DND-41 (cell line): ENCODE results near the gene TEX2.

Source experiments
- CTCF ChIP-seq: IDR thresholded peaks from 2 replicates; pipeline ENCODE4 v1.5.1; 2012; ENCODE audit warnings: borderline replicate concordance, low read length, moderate library complexity, mild to moderate bottlenecking; ENCODE audit not compliant: poor library complexity, severe bottlenecking; ENCODE audit errors: extremely low read depth
- EZH2 ChIP-seq: IDR thresholded peaks from 3 replicates; pipeline ENCODE4 v1.6.1; 2012; ENCODE audit warnings: borderline replicate concordance, low read depth, mild to moderate bottlenecking, moderate library complexity, low read length, inconsistent platforms; ENCODE audit not compliant: severe bottlenecking

- no peak for TF ChIP-seq CTCF
- TF ChIP-seq EZH2: no peak
Measured at GRCh38 chr17:64156670-64157069, 106.4 kb downstream of the TEX2 start.
